ENCODE measurements around the gene CCDC39. TPM values are rescaled to one million over a fixed set of nuclear protein-coding genes. Genes with fewer than 3 reads are reported as not detected.

Gene CCDC39
- total and polyA plus RNA-seq, 9 of the 15 experiments (the other 6 are each of a cell fraction or from before 2014, with no cell fraction given), result not detected

DNA sequence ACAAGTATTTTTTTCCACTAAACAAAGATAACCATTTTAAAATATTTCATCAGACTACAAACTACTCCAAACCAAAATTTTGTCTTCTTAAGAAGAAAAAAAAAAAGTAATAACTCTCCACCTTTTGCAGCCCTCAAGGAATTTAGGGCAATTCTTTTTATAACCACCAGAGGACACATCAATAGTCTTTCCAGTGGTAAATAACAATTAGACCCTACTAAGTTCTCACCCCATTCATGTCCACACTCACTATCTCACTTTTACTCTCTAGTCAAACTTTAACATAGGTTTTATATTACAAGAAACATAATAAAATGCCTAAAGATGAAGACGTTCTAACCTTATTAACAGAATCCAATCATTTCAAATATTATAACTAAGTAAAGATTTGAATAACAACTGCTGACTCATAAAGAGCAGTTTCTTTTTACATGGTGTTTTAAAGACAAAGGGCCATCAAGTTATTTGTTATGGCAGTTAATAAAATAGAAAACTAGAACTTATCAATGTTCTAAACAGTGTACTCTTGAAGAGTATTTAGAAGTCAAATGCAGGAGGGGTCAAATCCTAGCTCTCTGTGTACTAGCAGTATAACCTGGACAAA is 33.0 kb downstream of the CCDC39 start:
- Histone ChIP-seq H3K79me2 (ENCODE audit: control insufficient read depth, insufficient read depth, low read length) (no peaks in the 10 kb centered on the region), H3K9me3 (replicated peaks; ENCODE audit: control insufficient read depth, insufficient read depth, low read depth, low read length) (no peaks in the 10 kb centered on the region), H3K4me2 (ENCODE audit: insufficient read depth, low read length) (no peak overlapping the region), H3K4me1 (replicated peaks in 1 of 2; ENCODE audit: control insufficient read depth in 2 of 2, insufficient read depth in 2 of 2, low read length in 2 of 2) (no peaks in the 10 kb centered on the region), H3K9me1 (ENCODE audit: control insufficient read depth, insufficient read depth, low read length) (no peaks in the 10 kb centered on the region), H3K9ac (ENCODE audit: insufficient read depth in 1 of 2, low read depth in 2 of 2, low read length in 2 of 2) (no peak overlapping the region), H2AFZ (ENCODE audit: low read depth, low read length) (no peak overlapping the region), H3K27me3 (ENCODE audit: control insufficient read depth in 2 of 2, insufficient read depth in 2 of 2, low read length in 2 of 2) (no peaks in the 10 kb centered on the region), H4K20me1 (replicated peaks; ENCODE audit: control insufficient read depth, insufficient read depth, low read length) (no peaks in the 10 kb centered on the region), H3K27ac (ENCODE audit: extremely low read depth, low read depth, low read length) (no peak overlapping the region), H3K36me3 (ENCODE audit: control insufficient read depth, insufficient read depth, low read length) (no peaks in the 10 kb centered on the region), H3K4me3 (no peak overlapping the region)
- POLR2A ChIA-PET, result no interaction called here
- no peak for ATAC-seq
- DNase-seq (ENCODE audit: extremely low read depth in 1 of 4, low spot score in 3 of 4), result no peak
- CTCF ChIA-PET (ENCODE audit: low intra/inter-chr PET ratio), result no interaction called here
- WGBS (ENCODE audit: insufficient coverage, low coverage, missing lambda C conversion rate), result 0% methylated on average over 1 of the region's 1 CpG
- intact Hi-C loops (cut with micrococcal nuclease), result no loop called here
- no peak for FAIRE-seq
- TF ChIP-seq ZNF561 (CRISPR knock-in tag; conservative IDR thresholded peaks at IDR 0.05) (no peak), CTCF (IDR thresholded peaks at IDR 0.05 in 2 of 3, conservative IDR thresholded peaks at IDR 0.05 in 1 of 3; ENCODE audit: insufficient read depth in 2 of 3, low read depth in 1 of 3, low read length in 3 of 3) (peak in 1 of 3 experiments; percentile 4; a peak in 1 of 6 replicates)
- in situ Hi-C loops (cut with MboI), result no loop called here
- no TSS peak for BruUV-seq (replicated peaks)

- H3K27me3 ChIP-seq (ENCODE audit: control insufficient read depth in 2 of 2, insufficient read depth in 2 of 2, low read length in 2 of 2), result no peaks in the 10 kb centered on the region
- H3K9me1 ChIP-seq (ENCODE audit: control insufficient read depth, insufficient read depth, low read length), result no peaks in the 10 kb centered on the region
- H3K9ac ChIP-seq (ENCODE audit: insufficient read depth in 1 of 2, low read depth in 2 of 2, low read length in 2 of 2), result no peak overlapping the region
- no peak overlapping the region for H3K4me3 ChIP-seq
- H3K79me2 ChIP-seq (ENCODE audit: control insufficient read depth, insufficient read depth, low read length), result no peaks in the 10 kb centered on the region
- TF ChIP-seq PRMT5 (CRISPR knock-in tag; IDR thresholded peaks at IDR 0.05), result no peak
- no peak for TF ChIP-seq EHMT2 (IDR thresholded peaks at IDR 0.05)
- TF ChIP-seq NFYB (IDR thresholded peaks at IDR 0.05; ENCODE audit: extremely low read depth, insufficient read length), result no peak
- 0 out of 2 replicates have a peak, but pooled peaks have one; percentile 6 for TF ChIP-seq MAFF (IDR thresholded peaks at IDR 0.05; ENCODE audit: low read length)
- TF ChIP-seq STAT5B (CRISPR knock-in tag; IDR thresholded peaks at IDR 0.05), result no peak
- TF ChIP-seq, protein P1, sequence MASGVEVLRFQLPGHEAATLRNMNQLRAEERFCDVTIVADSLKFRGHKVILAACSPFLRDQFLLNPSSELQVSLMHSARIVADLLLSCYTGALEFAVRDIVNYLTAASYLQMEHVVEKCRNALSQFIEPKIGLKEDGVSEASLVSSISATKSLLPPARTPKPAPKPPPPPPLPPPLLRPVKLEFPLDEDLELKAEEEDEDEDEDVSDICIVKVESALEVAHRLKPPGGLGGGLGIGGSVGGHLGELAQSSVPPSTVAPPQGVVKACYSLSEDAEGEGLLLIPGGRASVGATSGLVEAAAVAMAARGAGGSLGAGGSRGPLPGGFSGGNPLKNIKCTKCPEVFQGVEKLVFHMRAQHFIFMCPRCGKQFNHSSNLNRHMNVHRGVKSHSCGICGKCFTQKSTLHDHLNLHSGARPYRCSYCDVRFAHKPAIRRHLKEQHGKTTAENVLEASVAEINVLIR (CRISPR knock-in tag; IDR thresholded peaks at IDR 0.05), result no peak
- peak; percentile 80 for TF ChIP-seq ZNF316 (IDR thresholded peaks at IDR 0.05)
- TF ChIP-seq HEY1 (CRISPR knock-in tag; IDR thresholded peaks at IDR 0.05; ENCODE audit: borderline replicate concordance), result no peak
- TF ChIP-seq C11orf30 (IDR thresholded peaks at IDR 0.05; ENCODE audit: low read depth), result peak; percentile 62; the same call in 1 of the 2 replicates
- peak; percentile 23; the same call in 1 of the 2 replicates for TF ChIP-seq MAFG (tag; conservative IDR thresholded peaks at IDR 0.05)
- TF ChIP-seq ELF1 (tag; IDR thresholded peaks at IDR 0.05), result no peak
- FAIRE-seq (no peak), DNase-seq (ENCODE audit: extremely low read depth in 1 of 4, low spot score in 3 of 4) (no peak), ATAC-seq (no peak)
- no peaks in the 10 kb centered on the region for H3K36me3 ChIP-seq (ENCODE audit: control insufficient read depth, insufficient read depth, low read length)
- H3K27ac ChIP-seq (ENCODE audit: extremely low read depth, low read depth, low read length), result no peak overlapping the region
- BruUV-seq (replicated peaks), result no TSS peak
- no peaks in the 10 kb centered on the region for H3K4me1 ChIP-seq (replicated peaks in 1 of 2; ENCODE audit: control insufficient read depth in 2 of 2, insufficient read depth in 2 of 2, low read length in 2 of 2)
- in situ Hi-C loops (cut with MboI), result no loop called here
- intact Hi-C loops (cut with micrococcal nuclease), result no loop called here
- POLR2A ChIA-PET, result no interaction called here
- H4K20me1 ChIP-seq (replicated peaks; ENCODE audit: control insufficient read depth, insufficient read depth, low read length), result no peaks in the 10 kb centered on the region
- H3K9me3 ChIP-seq (replicated peaks; ENCODE audit: control insufficient read depth, insufficient read depth, low read depth, low read length), result no peaks in the 10 kb centered on the region
- H2AFZ ChIP-seq (ENCODE audit: low read depth, low read length), result no peak overlapping the region
- CTCF ChIA-PET (ENCODE audit: low intra/inter-chr PET ratio), result no interaction called here
- H3K4me2 ChIP-seq (ENCODE audit: insufficient read depth, low read length), result no peak overlapping the region
These were observed 38.3 kb downstream of the CCDC39 start for GRCh38 chr3:180640987-180641386.

Measured in K562 (cell line).